Subcutaneous abdominal adipose tissue (tissue), 5 donors: Measurements from ENCODE around the gene MTOR.
"Not testable (repeated sequence)": the region's sequence is repeated elsewhere in the genome, so short reads cannot be mapped to it uniquely, and the experiment has no call there.

Source experiments
- H3K27ac ChIP-seq: one replicate; pipeline ENCODE4 v1.7.0; 2013; ENCODE audit warnings: low read depth, mild to moderate bottlenecking, inconsistent platforms, low read length, moderate library complexity
- H3K27me3 ChIP-seq, 5 donors: one replicate each; pipeline ENCODE4 v1.7.0; 2013; ENCODE audit warnings: low read length in 5 of 5, inconsistent platforms in 1 of 5; ENCODE audit not compliant: control insufficient read depth in 5 of 5, insufficient read depth in 4 of 5
- H3K36me3 ChIP-seq, 5 donors: one replicate each; pipeline ENCODE4 v1.7.0; 2013; ENCODE audit warnings: low read length in 5 of 5; ENCODE audit not compliant: control insufficient read depth in 5 of 5, insufficient read depth in 5 of 5
- H3K4me1 ChIP-seq, 5 donors: one replicate each; pipeline ENCODE4 v1.7.0; 2013; ENCODE audit warnings: low read length in 5 of 5, mild to moderate bottlenecking in 3 of 5, moderate library complexity in 1 of 5; ENCODE audit not compliant: control insufficient read depth in 5 of 5, insufficient read depth in 5 of 5
- H3K4me3 ChIP-seq, 5 donors: one replicate each; pipeline ENCODE4 v1.7.0; 2013; ENCODE audit warnings: low read length in 5 of 5, low read depth in 1 of 5
- H3K9ac ChIP-seq, 5 donors: one replicate each; pipeline ENCODE4 v1.7.0; 2013; ENCODE audit warnings: low read length in 5 of 5, mild to moderate bottlenecking in 4 of 5, moderate library complexity in 3 of 5
- H3K9me3 ChIP-seq, 5 donors: one replicate each; pipeline ENCODE4 v1.7.0; 2013; ENCODE audit warnings: low read length in 5 of 5; ENCODE audit not compliant: control insufficient read depth in 5 of 5
- donor health status: healthy.
- donor health status: healthy.
- donor health status: healthy.
- donor health status: healthy.
- donor health status: healthy.

MTOR gene

GRCh38 chr1:11187931-11188330, 74.4 kb downstream of the MTOR start:
- peak overlapping the region in 1 of 5 donors; percentile 23 for H3K9ac ChIP-seq
- no peak overlapping the region for H3K4me3 ChIP-seq
- H3K36me3 ChIP-seq, result peaks cover 7 to 45% (median 28%) of the 10 kb centered on the region in 5 donors
- no peaks in the 10 kb centered on the region for H3K9me3 ChIP-seq
- no peak overlapping the region for H3K27ac ChIP-seq
- no peaks in the 10 kb centered on the region for H3K27me3 ChIP-seq
- H3K4me1 ChIP-seq, result peaks cover 0 to 23% (median 3%) of the 10 kb centered on the region in 5 donors

GRCh38 chr1:11187494-11187893, 74.9 kb downstream of the MTOR start:
- Histone ChIP-seq H3K9me3 (no peaks in the 10 kb centered on the region), H3K4me3 (no peak overlapping the region), H3K27ac (no peak overlapping the region), H3K36me3 (peaks cover 10 to 44% (median 30%) of the 10 kb centered on the region in 5 donors), H3K27me3 (no peaks in the 10 kb centered on the region), H3K4me1 (peaks cover 0 to 23% (median 3%) of the 10 kb centered on the region in 5 donors), H3K9ac (peak overlapping the region in 1 of 5 donors; percentile 23)

- Histone ChIP-seq H3K9ac (no peak overlapping the region), H3K36me3 (peaks cover 10 to 42% (median 33%) of the 10 kb centered on the region in 5 donors), H3K27ac (no peak overlapping the region), H3K4me1 (peaks cover 0 to 23% (median 3%) of the 10 kb centered on the region in 5 donors), H3K27me3 (no peaks in the 10 kb centered on the region), H3K4me3 (no peak overlapping the region), H3K9me3 (no peaks in the 10 kb centered on the region)
Measured at GRCh38 chr1:11187000-11187399, 75.4 kb downstream of the MTOR start.

- H3K36me3 ChIP-seq, result peaks cover 4 to 41% (median 21%) of the 10 kb centered on the region in 5 donors
- no peak overlapping the region for H3K27ac ChIP-seq
- no peaks in the 10 kb centered on the region for H3K9me3 ChIP-seq
- no peaks in the 10 kb centered on the region for H3K27me3 ChIP-seq
- peaks cover 0 to 30% (median 10%) of the 10 kb centered on the region in 5 donors for H3K4me1 ChIP-seq
- H3K4me3 ChIP-seq, result no peak overlapping the region
- no peak overlapping the region for H3K9ac ChIP-seq
Measured at GRCh38 chr1:11184973-11185372, 77.4 kb downstream of the MTOR start.

- Histone ChIP-seq H3K27me3 (no peaks in the 10 kb centered on the region), H3K9ac (no peak overlapping the region), H3K36me3 (peaks cover 7 to 44% (median 14%) of the 10 kb centered on the region in 5 donors), H3K4me1 (peaks cover 0 to 38% (median 12%) of the 10 kb centered on the region in 5 donors), H3K27ac (no peak overlapping the region), H3K9me3 (no peaks in the 10 kb centered on the region), H3K4me3 (no peak overlapping the region)
Measured at GRCh38 chr1:11182884-11183283, 79.5 kb downstream of the MTOR start.

- Histone ChIP-seq H3K27me3 (no peaks in the 10 kb centered on the region), H3K4me1 (peaks cover 0 to 34% (median 12%) of the 10 kb centered on the region in 5 donors), H3K4me3 (no peak overlapping the region), H3K9me3 (no peaks in the 10 kb centered on the region), H3K9ac (no peak overlapping the region), H3K27ac (no peak overlapping the region), H3K36me3 (peaks cover 7 to 53% (median 16%) of the 10 kb centered on the region in 5 donors)
Measured at GRCh38 chr1:11180342-11180744, 82.0 kb downstream of the MTOR start.

- Histone ChIP-seq H3K36me3 (peaks cover 7 to 53% (median 16%) of the 10 kb centered on the region in 5 donors), H3K4me1 (peaks cover 0 to 31% (median 12%) of the 10 kb centered on the region in 5 donors), H3K4me3 (peak overlapping the region in 1 of 5 donors; percentile 5)
- not testable (repeated sequence) for H3K27ac ChIP-seq, H3K9ac ChIP-seq, H3K27me3 ChIP-seq, H3K9me3 ChIP-seq
Measured at GRCh38 chr1:11179749-11180148, 82.6 kb downstream of the MTOR start.

- H3K27ac ChIP-seq, result no peak overlapping the region
- H3K36me3 ChIP-seq, result peaks cover 7 to 54% (median 13%) of the 10 kb centered on the region in 5 donors
- H3K27me3 ChIP-seq, result no peaks in the 10 kb centered on the region
- no peak overlapping the region for H3K4me3 ChIP-seq
- H3K4me1 ChIP-seq, result peaks cover 0 to 29% (median 12%) of the 10 kb centered on the region in 5 donors
- no peak overlapping the region for H3K9ac ChIP-seq
- H3K9me3 ChIP-seq, result no peaks in the 10 kb centered on the region
Measured at GRCh38 chr1:11179125-11179524, 83.2 kb downstream of the MTOR start.

GRCh38 chr1:11178021-11179015, 84.0 kb downstream of the MTOR start:
- H3K36me3 ChIP-seq, result peaks cover 7 to 55% (median 13%) of the 10 kb centered on the region in 5 donors
- H3K27me3 ChIP-seq, result no peaks in the 10 kb centered on the region
- no peaks in the 10 kb centered on the region for H3K9me3 ChIP-seq
- no peak overlapping the region for H3K27ac ChIP-seq
- peaks cover 0 to 29% (median 12%) of the 10 kb centered on the region in 5 donors for H3K4me1 ChIP-seq
- no peak overlapping the region for H3K4me3 ChIP-seq
- no peak overlapping the region for H3K9ac ChIP-seq

GRCh38 chr1:11176081-11176706, 86.2 kb downstream of the MTOR start:
- H3K27me3 ChIP-seq, result no peaks in the 10 kb centered on the region
- peaks cover 0 to 29% (median 12%) of the 10 kb centered on the region in 5 donors for H3K4me1 ChIP-seq
- H3K27ac ChIP-seq, result no peak overlapping the region
- H3K36me3 ChIP-seq, result peaks cover 4 to 44% (median 7%) of the 10 kb centered on the region in 5 donors
- H3K9ac ChIP-seq, result no peak overlapping the region
- H3K9me3 ChIP-seq, result no peaks in the 10 kb centered on the region
- H3K4me3 ChIP-seq, result no peak overlapping the region
